Transverse colon (tissue), 4 donors: ENCODE results near the gene AVPR1B.

Source experiments
- EP300 ChIP-seq: sonication (generic); formaldehyde crosslinking; IDR thresholded peaks from one replicate; pipeline ENCODE4 v1.6.1; 2017; ENCODE audit warnings: antibody characterized with exemption, low read depth
- POLR2A ChIP-seq: fragments of 450-650 bp; IDR thresholded peaks from one replicate; pipeline ENCODE4 v1.6.1; 2016; ENCODE audit warnings: antibody characterized with exemption, mild to moderate bottlenecking, moderate library complexity
- POLR2AphosphoS5 ChIP-seq, 3 donors: sonication (generic); formaldehyde crosslinking; IDR thresholded peaks; one replicate each; pipeline ENCODE4 v1.6.1; 2016; ENCODE audit warnings: antibody characterized with exemption in 3 of 3
- TF ChIP-seq, protein P1 (sequence below), 5 experiments: fragments of 200-600 bp in 3 of 5; fragments of 450-650 bp in 2 of 5; sonication (generic) in 3 of 5; IDR thresholded peaks; 1 replicate in 2 of 5; 2 replicates in 3 of 5; pipeline ENCODE4 v1.5.1; 2016 to 2017; ENCODE audit warnings: antibody characterized with exemption in 5 of 5, inconsistent platforms in 3 of 5, mild to moderate bottlenecking in 2 of 5, moderate library complexity in 1 of 5

DNA sequence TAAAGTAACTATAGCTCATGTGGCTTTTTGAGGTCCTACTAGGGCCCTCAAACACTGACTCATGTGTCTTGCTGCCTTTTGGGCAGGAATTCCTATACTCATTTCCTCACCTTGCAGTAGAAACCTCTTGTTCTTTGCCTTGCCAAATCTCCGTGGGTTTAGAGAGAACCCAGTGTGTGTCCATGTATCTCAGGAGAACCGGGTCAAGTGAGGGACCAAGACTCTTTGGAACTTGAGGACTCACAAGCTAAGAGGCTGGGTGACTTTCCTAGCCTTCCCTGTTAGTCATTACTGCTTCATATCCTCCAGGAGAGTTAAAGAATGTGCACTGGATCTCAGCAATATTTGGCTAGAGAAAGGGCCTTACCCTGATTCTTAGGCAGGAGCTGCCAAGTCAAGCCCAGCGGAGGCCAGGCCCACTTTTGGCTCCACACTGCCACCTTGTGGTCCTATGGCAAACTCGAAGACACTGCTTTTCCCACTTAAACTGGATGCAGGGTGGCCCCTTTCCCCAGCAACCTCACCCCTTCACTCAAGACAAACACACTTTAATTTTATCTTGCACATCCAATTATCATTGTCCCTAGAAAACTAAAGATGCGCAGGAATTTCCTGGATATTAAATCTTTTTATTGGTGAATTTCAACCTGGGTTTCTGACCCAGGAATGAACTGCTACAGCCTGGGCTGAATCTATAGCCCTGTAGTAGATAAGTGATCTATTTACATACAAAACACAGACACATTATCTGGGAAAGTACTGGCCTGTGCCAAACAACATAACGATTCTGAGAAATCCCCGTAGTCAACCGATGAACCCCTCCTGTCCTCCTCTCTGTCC lies 10.6 kb downstream of the AVPR1B start:
- TF ChIP-seq, protein P1, sequence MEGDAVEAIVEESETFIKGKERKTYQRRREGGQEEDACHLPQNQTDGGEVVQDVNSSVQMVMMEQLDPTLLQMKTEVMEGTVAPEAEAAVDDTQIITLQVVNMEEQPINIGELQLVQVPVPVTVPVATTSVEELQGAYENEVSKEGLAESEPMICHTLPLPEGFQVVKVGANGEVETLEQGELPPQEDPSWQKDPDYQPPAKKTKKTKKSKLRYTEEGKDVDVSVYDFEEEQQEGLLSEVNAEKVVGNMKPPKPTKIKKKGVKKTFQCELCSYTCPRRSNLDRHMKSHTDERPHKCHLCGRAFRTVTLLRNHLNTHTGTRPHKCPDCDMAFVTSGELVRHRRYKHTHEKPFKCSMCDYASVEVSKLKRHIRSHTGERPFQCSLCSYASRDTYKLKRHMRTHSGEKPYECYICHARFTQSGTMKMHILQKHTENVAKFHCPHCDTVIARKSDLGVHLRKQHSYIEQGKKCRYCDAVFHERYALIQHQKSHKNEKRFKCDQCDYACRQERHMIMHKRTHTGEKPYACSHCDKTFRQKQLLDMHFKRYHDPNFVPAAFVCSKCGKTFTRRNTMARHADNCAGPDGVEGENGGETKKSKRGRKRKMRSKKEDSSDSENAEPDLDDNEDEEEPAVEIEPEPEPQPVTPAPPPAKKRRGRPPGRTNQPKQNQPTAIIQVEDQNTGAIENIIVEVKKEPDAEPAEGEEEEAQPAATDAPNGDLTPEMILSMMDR (IDR thresholded peaks at IDR 0.05) = peak; percentile 79 to 87 (median 86)
- TF ChIP-seq EP300 (no peak), POLR2AphosphoS5 (IDR thresholded peaks at IDR 0.05) (no peak), POLR2A (no peak)
